ENCODE measurements around the gene SORBS2.

SORBS2 gene

DNA sequence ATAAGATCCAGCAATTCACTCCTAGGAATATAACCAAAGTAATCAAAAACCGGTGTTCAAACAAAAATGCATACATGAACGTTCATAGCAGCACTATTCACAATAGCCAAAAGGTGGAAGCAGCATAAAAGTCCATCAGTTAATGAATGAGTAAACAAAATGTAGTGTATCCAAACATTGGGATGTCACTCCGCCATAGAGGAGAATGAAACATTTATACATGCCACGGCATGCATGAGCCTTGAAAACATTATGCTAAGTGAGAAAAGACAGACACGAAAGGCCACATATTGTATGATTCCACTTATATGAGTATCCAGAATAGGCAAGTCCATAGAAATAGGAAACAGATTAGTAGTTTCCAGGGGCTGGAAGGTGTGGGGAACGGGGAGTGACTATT lies 265.7 kb downstream of the SORBS2 start:
- TF ChIP-seq MYC (IDR thresholded peaks at IDR 0.05; ENCODE audit: low read depth, low read length), result no peak
- no peak for TF ChIP-seq POLR2A (IDR thresholded peaks at IDR 0.05; ENCODE audit: extremely low read depth, insufficient read length)
- no peak for TF ChIP-seq CTCF (IDR thresholded peaks at IDR 0.05; ENCODE audit: low read depth, low read length)
- TF ChIP-seq, protein P1, sequence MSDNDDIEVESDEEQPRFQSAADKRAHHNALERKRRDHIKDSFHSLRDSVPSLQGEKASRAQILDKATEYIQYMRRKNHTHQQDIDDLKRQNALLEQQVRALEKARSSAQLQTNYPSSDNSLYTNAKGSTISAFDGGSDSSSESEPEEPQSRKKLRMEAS (IDR thresholded peaks at IDR 0.05; ENCODE audit: low read depth, low read length), result no peak
- DNase-seq (ENCODE audit: low read depth), result no peak
- no peak overlapping the region for H3K4me3 ChIP-seq (ENCODE audit: low read depth, low read length)

GRCh38 chr4:185542626-185543315 lies 269.2 kb downstream of the SORBS2 start:
- TF ChIP-seq, protein P1 (IDR thresholded peaks at IDR 0.05; ENCODE audit: low read depth, low read length), result no peak
- TF ChIP-seq POLR2A (IDR thresholded peaks at IDR 0.05; ENCODE audit: extremely low read depth, insufficient read length), result no peak
- no peak for TF ChIP-seq MYC (IDR thresholded peaks at IDR 0.05; ENCODE audit: low read depth, low read length)
- TF ChIP-seq CTCF (IDR thresholded peaks at IDR 0.05; ENCODE audit: low read depth, low read length), result no peak
- H3K4me3 ChIP-seq (ENCODE audit: low read depth, low read length), result no peak overlapping the region
- DNase-seq (ENCODE audit: low read depth), result no peak

GRCh38 chr4:185541251-185541727 lies 270.7 kb downstream of the SORBS2 start:
- no peak for DNase-seq (ENCODE audit: low read depth)
- no peak for TF ChIP-seq POLR2A (IDR thresholded peaks at IDR 0.05; ENCODE audit: extremely low read depth, insufficient read length)
- TF ChIP-seq CTCF (IDR thresholded peaks at IDR 0.05; ENCODE audit: low read depth, low read length), result no peak
- TF ChIP-seq MYC (IDR thresholded peaks at IDR 0.05; ENCODE audit: low read depth, low read length), result no peak
- TF ChIP-seq, protein P1 (IDR thresholded peaks at IDR 0.05; ENCODE audit: low read depth, low read length), result no peak
- H3K4me3 ChIP-seq (ENCODE audit: low read depth, low read length), result no peak overlapping the region

DNA sequence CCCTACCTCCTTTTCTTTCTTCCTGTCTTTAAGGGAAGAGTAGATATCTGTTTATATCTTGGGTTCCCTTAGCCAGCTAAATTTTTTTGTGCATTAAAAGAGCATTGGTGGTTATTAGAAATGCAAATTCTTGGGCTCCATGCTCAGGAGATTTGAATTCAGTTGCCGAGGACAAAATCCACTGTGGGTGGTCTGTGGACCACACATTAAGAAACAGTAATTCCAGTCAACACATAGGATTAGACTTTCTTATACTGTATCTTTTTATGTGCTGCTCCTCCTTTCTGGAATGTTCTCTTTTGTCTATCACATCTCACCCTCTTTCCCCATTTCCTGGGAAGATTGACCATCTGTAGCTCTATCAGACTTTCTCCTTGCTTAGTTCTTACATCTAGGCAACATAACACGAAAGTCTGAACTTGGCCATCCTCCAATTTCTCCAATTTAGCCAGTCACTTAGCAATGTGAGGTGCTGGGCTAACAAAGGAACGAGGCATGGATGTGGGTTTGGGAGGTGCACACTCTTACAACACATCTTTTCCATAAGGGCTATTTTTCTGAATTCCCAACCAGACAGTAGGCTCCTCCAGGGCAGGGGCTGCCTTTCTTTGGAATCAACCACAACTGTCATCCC lies 271.4 kb downstream of the SORBS2 start:
- H3K4me3 ChIP-seq (ENCODE audit: low read depth, low read length), result no peak overlapping the region
- TF ChIP-seq CTCF (IDR thresholded peaks at IDR 0.05; ENCODE audit: low read depth, low read length), result no peak
- TF ChIP-seq MYC (IDR thresholded peaks at IDR 0.05; ENCODE audit: low read depth, low read length), result no peak
- no peak for DNase-seq (ENCODE audit: low read depth)

GRCh38 chr4:185540040-185540439 lies 272.0 kb downstream of the SORBS2 start:
- TF ChIP-seq CTCF (IDR thresholded peaks at IDR 0.05; ENCODE audit: low read depth, low read length) (no peak), MYC (IDR thresholded peaks at IDR 0.05; ENCODE audit: low read depth, low read length) (no peak), POLR2A (IDR thresholded peaks at IDR 0.05; ENCODE audit: extremely low read depth, insufficient read length) (no peak)
- TF ChIP-seq, protein P1 (IDR thresholded peaks at IDR 0.05; ENCODE audit: low read depth, low read length), result no peak
- no peak overlapping the region for H3K4me3 ChIP-seq (ENCODE audit: low read depth, low read length)
- DNase-seq (ENCODE audit: low read depth), result no peak

Data from NB4 (cell line).